SW 1271 (cell line): Measurements from ENCODE around the gene SKI.
"Not testable (repeated sequence)": the region's sequence is repeated elsewhere in the genome, so short reads cannot be mapped to it uniquely, and the experiment has no call there.

ENCODE experiments used
- DNase-seq, 2 experiments: peaks; one replicate each; lab custom pipeline; 2025; lab: John Stamatoyannopoulos, UW

The SKI gene

GRCh38 chr1:2292725-2293450 lies 64.8 kb downstream of the SKI start:
- no peak for DNase-seq

GRCh38 chr1:2294033-2294724 lies 66.1 kb downstream of the SKI start:
- no peak for DNase-seq

- no peak for DNase-seq
Measured at GRCh38 chr1:2294725-2295078, 66.6 kb downstream of the SKI start.

- no peak for DNase-seq
Measured at GRCh38 chr1:2295526-2295925, 67.4 kb downstream of the SKI start.

- DNase-seq = not testable (repeated sequence)
Measured at GRCh38 chr1:2296211-2296610, 68.1 kb downstream of the SKI start.

GRCh38 chr1:2296614-2297013 lies 68.5 kb downstream of the SKI start:
- DNase-seq = no peak

- no peak for DNase-seq
Measured at GRCh38 chr1:2297246-2298011, 69.3 kb downstream of the SKI start.

GRCh38 chr1:2298685-2299084 lies 70.6 kb downstream of the SKI start:
- no peak for DNase-seq

GRCh38 chr1:2299131-2299627 lies 71.1 kb downstream of the SKI start:
- no peak for DNase-seq

- DNase-seq = no peak
Measured at GRCh38 chr1:2300004-2300771, 72.1 kb downstream of the SKI start.

GRCh38 chr1:2300851-2301606 lies 72.9 kb downstream of the SKI start:
- DNase-seq = no peak

GRCh38 chr1:2301607-2302291 lies 73.6 kb downstream of the SKI start:
- DNase-seq = no peak

GRCh38 chr1:2302292-2302925 lies 74.3 kb downstream of the SKI start:
- DNase-seq = no peak

GRCh38 chr1:2303016-2303775 lies 75.1 kb downstream of the SKI start:
- DNase-seq = no peak

- no peak for DNase-seq
Measured at GRCh38 chr1:2303781-2304180, 75.7 kb downstream of the SKI start.

GRCh38 chr1:2304282-2304681 lies 76.2 kb downstream of the SKI start:
- no peak for DNase-seq

- DNase-seq = no peak
Measured at GRCh38 chr1:2304921-2305681, 77.0 kb downstream of the SKI start.

- DNase-seq = no peak
Measured at GRCh38 chr1:2306151-2306978, 78.2 kb downstream of the SKI start.
